NB4 (cell line): Measurements from ENCODE around the gene INF2.

Source experiments
- MYC ChIP-seq: IDR thresholded peaks from 2 replicates; pipeline ENCODE4 v1.6.1; 2011; ENCODE audit warnings: low read depth, low read length
- POLR2A ChIP-seq: IDR thresholded peaks from 2 replicates; pipeline ENCODE4 v1.6.1; 2011; ENCODE audit warnings: mild to moderate bottlenecking; ENCODE audit not compliant: insufficient read length; ENCODE audit errors: extremely low read depth
- TF ChIP-seq, protein P1 (sequence below): IDR thresholded peaks from one replicate; pipeline ENCODE4 v1.5.1; 2012; ENCODE audit warnings: low read depth, low read length

GRCh38 chr14:104695660-104696000, 6.2 kb downstream of the INF2 start:
- TF ChIP-seq, protein P1, sequence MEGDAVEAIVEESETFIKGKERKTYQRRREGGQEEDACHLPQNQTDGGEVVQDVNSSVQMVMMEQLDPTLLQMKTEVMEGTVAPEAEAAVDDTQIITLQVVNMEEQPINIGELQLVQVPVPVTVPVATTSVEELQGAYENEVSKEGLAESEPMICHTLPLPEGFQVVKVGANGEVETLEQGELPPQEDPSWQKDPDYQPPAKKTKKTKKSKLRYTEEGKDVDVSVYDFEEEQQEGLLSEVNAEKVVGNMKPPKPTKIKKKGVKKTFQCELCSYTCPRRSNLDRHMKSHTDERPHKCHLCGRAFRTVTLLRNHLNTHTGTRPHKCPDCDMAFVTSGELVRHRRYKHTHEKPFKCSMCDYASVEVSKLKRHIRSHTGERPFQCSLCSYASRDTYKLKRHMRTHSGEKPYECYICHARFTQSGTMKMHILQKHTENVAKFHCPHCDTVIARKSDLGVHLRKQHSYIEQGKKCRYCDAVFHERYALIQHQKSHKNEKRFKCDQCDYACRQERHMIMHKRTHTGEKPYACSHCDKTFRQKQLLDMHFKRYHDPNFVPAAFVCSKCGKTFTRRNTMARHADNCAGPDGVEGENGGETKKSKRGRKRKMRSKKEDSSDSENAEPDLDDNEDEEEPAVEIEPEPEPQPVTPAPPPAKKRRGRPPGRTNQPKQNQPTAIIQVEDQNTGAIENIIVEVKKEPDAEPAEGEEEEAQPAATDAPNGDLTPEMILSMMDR = no peak
- no peak for TF ChIP-seq MYC
- no peak for TF ChIP-seq POLR2A
